Nephron progenitor cell (in vitro differentiated cells): Measurements from ENCODE around the gene LPP.

ENCODE experiments used
- DNase-seq: peaks from one replicate; pipeline ENCODE4 v3.0.0; 2021
- H3K27ac Mint-ChIP-seq: 2 replicates; pipeline ENCODE4 v1.8.0; 2021; ENCODE audit warnings: mild to moderate bottlenecking, moderate library complexity, mixed read lengths
- H3K27me3 Mint-ChIP-seq: 2 replicates; pipeline ENCODE4 v1.8.0; 2021; ENCODE audit warnings: mild to moderate bottlenecking, low read depth, mixed read lengths; ENCODE audit not compliant: poor library complexity
- H3K36me3 Mint-ChIP-seq: 2 replicates; pipeline ENCODE4 v1.8.0; 2021; ENCODE audit warnings: low read depth, mixed read lengths
- H3K4me1 Mint-ChIP-seq: 2 replicates; pipeline ENCODE4 v1.8.0; 2021; ENCODE audit warnings: mixed read lengths
- H3K4me3 Mint-ChIP-seq: 2 replicates; pipeline ENCODE4 v1.8.0; 2021; ENCODE audit warnings: mild to moderate bottlenecking, moderate library complexity, mixed read lengths
- H3K9me3 Mint-ChIP-seq: 2 replicates; pipeline ENCODE4 v1.8.0; 2021; ENCODE audit warnings: mild to moderate bottlenecking, moderate library complexity, mixed read lengths
- TF ChIP-seq, protein P1 (sequence below): fragments of 200-600 bp; sonication (generic); IDR thresholded peaks from 2 replicates; pipeline ENCODE4 v1.5.0; 2021; ENCODE audit warnings: antibody characterized with exemption

LPP gene

DNA sequence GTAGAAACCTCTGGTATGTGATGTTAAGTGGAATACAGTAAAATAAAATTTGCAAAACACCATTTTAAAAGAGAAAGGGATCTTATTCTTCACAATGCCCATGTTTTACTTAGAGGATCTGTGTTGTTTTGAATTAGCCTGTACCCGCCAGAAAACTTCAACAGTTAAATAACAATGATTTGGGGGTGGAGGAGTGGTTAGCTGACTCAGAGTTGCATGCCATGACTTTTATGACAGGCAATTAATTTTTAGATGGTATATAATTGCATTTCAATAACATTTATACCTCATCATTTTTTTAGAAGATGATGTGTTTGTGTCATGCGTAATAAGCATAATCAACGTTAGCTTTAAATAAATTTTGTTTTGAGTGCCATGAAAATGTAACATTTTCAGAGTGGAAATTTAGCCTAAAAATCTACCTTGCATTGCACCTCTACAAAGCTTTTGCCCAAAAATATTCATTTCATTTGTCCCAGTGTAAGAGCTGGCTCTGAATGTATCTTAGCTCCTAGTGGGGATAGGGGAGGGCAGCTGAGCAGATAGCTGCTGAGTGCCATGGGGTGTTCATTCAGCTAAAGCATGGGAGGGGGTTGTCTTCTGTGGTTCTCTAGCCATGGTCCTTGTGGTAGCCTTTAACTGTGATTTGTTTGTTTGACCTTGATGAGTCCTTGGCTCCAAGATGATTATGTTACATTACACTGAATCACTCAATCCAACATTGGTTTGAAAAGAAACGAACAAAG is 379.8 kb downstream of the LPP start:
- TF ChIP-seq, protein P1, sequence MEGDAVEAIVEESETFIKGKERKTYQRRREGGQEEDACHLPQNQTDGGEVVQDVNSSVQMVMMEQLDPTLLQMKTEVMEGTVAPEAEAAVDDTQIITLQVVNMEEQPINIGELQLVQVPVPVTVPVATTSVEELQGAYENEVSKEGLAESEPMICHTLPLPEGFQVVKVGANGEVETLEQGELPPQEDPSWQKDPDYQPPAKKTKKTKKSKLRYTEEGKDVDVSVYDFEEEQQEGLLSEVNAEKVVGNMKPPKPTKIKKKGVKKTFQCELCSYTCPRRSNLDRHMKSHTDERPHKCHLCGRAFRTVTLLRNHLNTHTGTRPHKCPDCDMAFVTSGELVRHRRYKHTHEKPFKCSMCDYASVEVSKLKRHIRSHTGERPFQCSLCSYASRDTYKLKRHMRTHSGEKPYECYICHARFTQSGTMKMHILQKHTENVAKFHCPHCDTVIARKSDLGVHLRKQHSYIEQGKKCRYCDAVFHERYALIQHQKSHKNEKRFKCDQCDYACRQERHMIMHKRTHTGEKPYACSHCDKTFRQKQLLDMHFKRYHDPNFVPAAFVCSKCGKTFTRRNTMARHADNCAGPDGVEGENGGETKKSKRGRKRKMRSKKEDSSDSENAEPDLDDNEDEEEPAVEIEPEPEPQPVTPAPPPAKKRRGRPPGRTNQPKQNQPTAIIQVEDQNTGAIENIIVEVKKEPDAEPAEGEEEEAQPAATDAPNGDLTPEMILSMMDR, result no peak
- Mint-ChIP-seq H3K27ac (no peak overlapping the region), H3K4me1 (peaks cover 7% of the 10 kb centered on the region), H3K36me3 (no peaks in the 10 kb centered on the region), H3K4me3 (no peak overlapping the region), H3K27me3 (no peaks in the 10 kb centered on the region), H3K9me3 (no peaks in the 10 kb centered on the region)
- DNase-seq, result no peak

DNA sequence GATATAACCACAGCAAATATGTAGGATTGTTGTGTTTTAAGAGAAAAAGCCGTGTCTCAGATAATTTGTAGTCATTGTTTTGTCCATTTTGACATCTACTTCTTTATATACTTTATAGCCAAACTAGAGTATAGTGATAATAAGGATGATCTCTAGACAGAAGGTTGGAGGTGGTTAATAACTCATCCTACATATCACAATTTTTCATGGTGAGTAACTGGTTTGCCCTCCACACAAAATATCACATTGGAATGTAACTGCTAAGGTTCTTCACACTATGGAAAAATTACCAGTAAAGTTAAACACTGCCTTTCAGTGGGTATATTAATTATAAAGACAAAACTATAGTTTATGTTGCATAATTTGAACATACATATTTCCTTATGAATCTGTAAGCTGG is 380.7 kb downstream of the LPP start:
- TF ChIP-seq, protein P1, result no peak
- no peak overlapping the region for H3K27ac Mint-ChIP-seq

DNA sequence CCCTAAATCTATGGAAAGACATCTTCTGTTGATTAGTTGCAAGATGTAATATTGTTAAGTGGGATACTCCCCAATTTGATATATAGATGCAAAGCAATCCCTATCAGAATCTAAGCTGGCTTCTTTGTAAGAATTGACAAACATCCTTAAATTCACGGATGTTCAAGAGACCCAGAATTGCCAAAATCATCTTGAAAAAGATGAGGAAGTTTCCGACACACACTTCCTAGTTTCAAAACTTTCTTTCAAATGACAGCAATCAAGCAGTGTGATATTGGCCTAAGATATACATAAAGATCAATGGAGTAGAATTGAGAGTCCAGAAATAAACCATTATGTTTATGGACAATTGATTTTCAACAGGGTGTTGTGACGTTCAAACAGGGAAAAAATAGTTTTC is 383.6 kb downstream of the LPP start:
- H3K36me3 Mint-ChIP-seq, result no peaks in the 10 kb centered on the region
- no peaks in the 10 kb centered on the region for H3K9me3 Mint-ChIP-seq
- H3K27me3 Mint-ChIP-seq, result no peaks in the 10 kb centered on the region
- no peak overlapping the region for H3K4me3 Mint-ChIP-seq
- peaks cover 18% of the 10 kb centered on the region for H3K4me1 Mint-ChIP-seq
- H3K27ac Mint-ChIP-seq, result no peak overlapping the region
- no peak for DNase-seq
- TF ChIP-seq, protein P1, result no peak

More for the DNA sequence above, 380.7 kb downstream of the LPP start:
- Mint-ChIP-seq H3K4me3 (no peak overlapping the region), H3K27me3 (no peaks in the 10 kb centered on the region), H3K36me3 (no peaks in the 10 kb centered on the region), H3K4me1 (peaks cover 12% of the 10 kb centered on the region), H3K9me3 (no peaks in the 10 kb centered on the region)
- DNase-seq, result no peak

- TF ChIP-seq, protein P1, result no peak
- no peak for DNase-seq
- Mint-ChIP-seq H3K27ac (no peak overlapping the region), H3K36me3 (peaks cover 5% of the 10 kb centered on the region), H3K4me3 (no peak overlapping the region), H3K9me3 (no peaks in the 10 kb centered on the region), H3K4me1 (peaks cover 16% of the 10 kb centered on the region), H3K27me3 (no peaks in the 10 kb centered on the region)
Measured at GRCh38 chr3:188539037-188539436, 385.1 kb downstream of the LPP start.

- Mint-ChIP-seq H3K9me3 (no peaks in the 10 kb centered on the region), H3K27ac (no peak overlapping the region), H3K4me3 (no peak overlapping the region), H3K36me3 (peaks cover 5% of the 10 kb centered on the region), H3K4me1 (peaks cover 16% of the 10 kb centered on the region), H3K27me3 (no peaks in the 10 kb centered on the region)
- TF ChIP-seq, protein P1, result no peak
- no peak for DNase-seq
Measured at GRCh38 chr3:188539631-188540194, 385.8 kb downstream of the LPP start.

GRCh38 chr3:188542196-188542595 is 388.2 kb downstream of the LPP start:
- Mint-ChIP-seq H3K27me3 (no peaks in the 10 kb centered on the region), H3K4me3 (no peak overlapping the region), H3K9me3 (no peaks in the 10 kb centered on the region), H3K27ac (no peak overlapping the region), H3K36me3 (peaks cover 5% of the 10 kb centered on the region), H3K4me1 (peaks cover 16% of the 10 kb centered on the region)
- no peak for DNase-seq
- TF ChIP-seq, protein P1, result no peak
